Measurements from ENCODE around the gene C1orf74.

Gene C1orf74

GRCh38 chr1:209746451-209747165 lies 37.8 kb downstream of the C1orf74 start:
- DNase-seq (ENCODE audit: low read depth in 2 of 2), result no peak

- no peak for DNase-seq (ENCODE audit: low read depth in 2 of 2)
These were observed 41.2 kb downstream of the C1orf74 start for GRCh38 chr1:209743145-209743482.

GRCh38 chr1:209742409-209743144 lies 41.8 kb downstream of the C1orf74 start:
- no peak for DNase-seq (ENCODE audit: low read depth in 2 of 2)

- no peak for DNase-seq (ENCODE audit: low read depth in 2 of 2)
These were observed 42.5 kb downstream of the C1orf74 start for GRCh38 chr1:209741889-209742288.

- DNase-seq (ENCODE audit: low read depth in 2 of 2), result no peak
These were observed 43.2 kb downstream of the C1orf74 start for GRCh38 chr1:209741193-209741592.

GRCh38 chr1:209738270-209738669 lies 46.1 kb downstream of the C1orf74 start:
- DNase-seq (ENCODE audit: low read depth in 2 of 2), result no peak

GRCh38 chr1:209737118-209737505 lies 47.2 kb downstream of the C1orf74 start:
- no peak for DNase-seq (ENCODE audit: low read depth in 2 of 2)

GRCh38 chr1:209736490-209737117 lies 47.8 kb downstream of the C1orf74 start:
- no peak for DNase-seq (ENCODE audit: low read depth in 2 of 2)

GRCh38 chr1:209733409-209734192 lies 50.8 kb downstream of the C1orf74 start:
- no peak for DNase-seq (ENCODE audit: low read depth in 2 of 2)

- DNase-seq (ENCODE audit: low read depth in 2 of 2), result no peak
These were observed 51.6 kb downstream of the C1orf74 start for GRCh38 chr1:209732725-209733124.

GRCh38 chr1:209729436-209729835 lies 54.9 kb downstream of the C1orf74 start:
- DNase-seq (ENCODE audit: low read depth in 2 of 2), result no peak

Data from stimulated activated CD4-positive, alpha-beta T cell treated with anti-CD3 and anti-CD28 coated beads, Interleukin-1b, Interleukin-23, amount 100 ng/mL, for 4 hours (primary cell).